Measurements from ENCODE around the gene GTF3C6. TPM values are rescaled to one million over a fixed set of nuclear protein-coding genes. Genes with fewer than 3 reads are reported as not detected.

GTF3C6 gene, protein sequence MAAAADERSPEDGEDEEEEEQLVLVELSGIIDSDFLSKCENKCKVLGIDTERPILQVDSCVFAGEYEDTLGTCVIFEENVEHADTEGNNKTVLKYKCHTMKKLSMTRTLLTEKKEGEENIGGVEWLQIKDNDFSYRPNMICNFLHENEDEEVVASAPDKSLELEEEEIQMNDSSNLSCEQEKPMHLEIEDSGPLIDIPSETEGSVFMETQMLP
- 100 to 1,000 TPM in 1 of 2 donors, 10 to 100 TPM in 1; 94.5 to 103 TPM for total RNA-seq
- 80.0 TPM for polyA plus RNA-seq (2013, experiment 1 of 2)
- 80.8 TPM for polyA plus RNA-seq (2013, experiment 2 of 2)
- long read RNA-seq, experiment 1, transcript GTF3C6-201 (6 exons, 952 nt) = major isoform, 30 of 44 reads
- long read RNA-seq, experiment 1, partial matches to known transcripts = 3 of 44 reads
- long read RNA-seq, experiment 1, other reads (novel, unspliced or antisense) = 11 of 44 reads
- long read RNA-seq, experiment 2, transcript GTF3C6-201 (6 exons, 952 nt) = major isoform, 104 of 109 reads
- long read RNA-seq, experiment 2, partial matches to known transcripts = 0 of 109 reads
- long read RNA-seq, experiment 2, other reads (novel, unspliced or antisense) = 5 of 109 reads
- long read RNA-seq, experiment 3, transcript GTF3C6-201 (6 exons, 952 nt) = major isoform, 62 of 68 reads
- long read RNA-seq, experiment 3, partial matches to known transcripts = 1 of 68 reads
- long read RNA-seq, experiment 3, other reads (novel, unspliced or antisense) = 5 of 68 reads
- long read RNA-seq, experiment 4, transcript GTF3C6-201 (6 exons, 952 nt) = major isoform, 78 of 88 reads
- long read RNA-seq, experiment 4, partial matches to known transcripts = 3 of 88 reads
- long read RNA-seq, experiment 4, other reads (novel, unspliced or antisense) = 6 of 88 reads

DNA sequence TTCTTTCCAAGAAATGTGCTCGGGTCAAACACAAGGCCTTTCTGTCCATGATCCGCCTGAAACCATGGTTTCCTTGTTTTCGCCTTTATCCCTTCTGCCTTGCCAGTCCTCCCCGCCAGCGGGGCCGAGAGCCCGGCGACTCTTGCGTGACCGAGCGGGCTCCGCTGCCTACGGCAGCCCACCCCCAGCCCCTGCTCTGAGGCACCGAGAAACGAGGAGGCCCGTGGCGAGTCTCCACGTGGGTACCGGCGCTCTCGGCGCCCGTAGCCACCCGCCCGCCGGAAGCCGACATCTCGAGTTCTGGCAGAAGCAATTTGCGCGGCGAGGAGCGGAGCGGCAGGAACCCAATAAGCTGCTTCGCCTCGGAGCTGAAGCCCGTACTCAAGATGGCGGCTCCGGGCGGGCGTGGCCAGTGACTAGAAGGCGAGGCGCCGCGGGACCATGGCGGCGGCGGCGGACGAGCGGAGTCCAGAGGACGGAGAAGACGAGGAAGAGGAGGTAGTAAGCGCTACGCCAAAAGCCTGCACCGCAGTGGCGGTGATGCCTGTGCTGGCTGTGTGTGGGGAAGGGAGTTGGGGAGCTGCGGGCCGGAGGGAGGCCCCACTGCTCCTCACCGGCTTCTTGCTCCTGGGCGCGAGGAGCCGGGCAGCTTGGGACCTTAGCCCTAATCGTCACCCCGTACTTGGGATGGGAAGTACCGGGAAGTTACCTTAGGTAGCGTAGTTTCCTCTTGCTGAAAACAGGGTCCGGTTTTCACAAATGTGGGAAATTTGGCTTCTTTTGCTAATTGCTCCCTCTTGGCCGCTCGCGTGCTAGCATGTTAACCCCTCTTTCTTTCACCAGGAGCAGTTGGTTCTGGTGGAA lies at the start of gene GTF3C6:
Gene GTF3C6, plus strand, starts transcription at position 378 of the 864 bp plus-strand sequence. Its CDS starts 64 bp downstream, at position 442.
- Histone ChIP-seq H3K27ac (ENCODE audit: low read depth, low read length) (peak within 1 kb of the TSS; percentile 95), H3K4me3 (ENCODE audit: low read length) (peak within 1 kb of the TSS; percentile 98), H3K27me3 (ENCODE audit: control insufficient read depth, insufficient read depth, low read length, poor library complexity, severe bottlenecking) (no peaks in the 10 kb centered on the region), H3K9ac (ENCODE audit: extremely low read depth, low read length, poor library complexity, severe bottlenecking) (peak within 1 kb of the TSS; percentile 93), H3K9me3 (ENCODE audit: control insufficient read depth, low read length) (no peaks in the 10 kb centered on the region), H3K4me1 (ENCODE audit: control insufficient read depth, insufficient read depth, low read length) (no peaks in the 10 kb centered on the region), H3K36me3 (ENCODE audit: control insufficient read depth, insufficient read depth, low read length) (peaks cover 33% of the 10 kb centered on the region)
- H3K9me3 Mint-ChIP-seq = no peaks in the 10 kb centered on the region
- WGBS, 2 experiments (ENCODE audit: insufficient coverage in 1 of 2, insufficient read length in 1 of 2) = 1 to 2% methylated on average over 33 to 70 of the region's 70 CpGs
- H3K27me3 Mint-ChIP-seq (ENCODE audit: insufficient read depth) = peaks cover 2% of the 10 kb centered on the region
- TF ChIP-seq, protein P1, sequence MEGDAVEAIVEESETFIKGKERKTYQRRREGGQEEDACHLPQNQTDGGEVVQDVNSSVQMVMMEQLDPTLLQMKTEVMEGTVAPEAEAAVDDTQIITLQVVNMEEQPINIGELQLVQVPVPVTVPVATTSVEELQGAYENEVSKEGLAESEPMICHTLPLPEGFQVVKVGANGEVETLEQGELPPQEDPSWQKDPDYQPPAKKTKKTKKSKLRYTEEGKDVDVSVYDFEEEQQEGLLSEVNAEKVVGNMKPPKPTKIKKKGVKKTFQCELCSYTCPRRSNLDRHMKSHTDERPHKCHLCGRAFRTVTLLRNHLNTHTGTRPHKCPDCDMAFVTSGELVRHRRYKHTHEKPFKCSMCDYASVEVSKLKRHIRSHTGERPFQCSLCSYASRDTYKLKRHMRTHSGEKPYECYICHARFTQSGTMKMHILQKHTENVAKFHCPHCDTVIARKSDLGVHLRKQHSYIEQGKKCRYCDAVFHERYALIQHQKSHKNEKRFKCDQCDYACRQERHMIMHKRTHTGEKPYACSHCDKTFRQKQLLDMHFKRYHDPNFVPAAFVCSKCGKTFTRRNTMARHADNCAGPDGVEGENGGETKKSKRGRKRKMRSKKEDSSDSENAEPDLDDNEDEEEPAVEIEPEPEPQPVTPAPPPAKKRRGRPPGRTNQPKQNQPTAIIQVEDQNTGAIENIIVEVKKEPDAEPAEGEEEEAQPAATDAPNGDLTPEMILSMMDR (conservative IDR thresholded peaks at IDR 0.05) = no peak
- H3K36me3 Mint-ChIP-seq (ENCODE audit: low read depth) = peaks cover 36% of the 10 kb centered on the region
- DNase-seq = peak; percentile 96
- H3K4me3 Mint-ChIP-seq = peak within 1 kb of the TSS; percentile 91
- H3K27ac Mint-ChIP-seq = peak within 1 kb of the TSS; percentile 99
- H3K4me1 Mint-ChIP-seq = peaks cover 5% of the 10 kb centered on the region

DNA sequence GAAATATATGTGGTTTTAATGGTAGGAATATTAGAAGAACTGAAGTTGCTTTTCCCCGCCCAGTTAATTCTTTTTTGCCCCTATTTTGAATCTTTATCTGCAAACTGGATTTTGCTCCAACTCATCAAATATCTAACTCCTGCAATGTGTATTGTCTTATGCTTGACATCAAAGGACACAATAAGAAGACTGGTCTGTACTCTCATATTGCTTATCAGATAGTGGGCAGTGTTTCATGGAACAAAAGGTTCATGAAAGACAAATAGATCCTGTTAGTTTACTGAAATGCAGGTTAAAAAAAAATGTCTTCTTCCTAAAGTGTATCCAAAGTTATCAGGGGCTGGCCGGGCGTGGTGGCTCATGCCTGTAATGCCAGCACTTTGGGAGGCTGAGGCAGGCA lies 27.7 kb upstream of the GTF3C6 start:
- TF ChIP-seq, protein P1 (conservative IDR thresholded peaks at IDR 0.05) = no peak
- H3K36me3 Mint-ChIP-seq (ENCODE audit: low read depth) = no peaks in the 10 kb centered on the region
- Histone ChIP-seq H3K9me3 (ENCODE audit: control insufficient read depth, low read length) (no peaks in the 10 kb centered on the region), H3K27me3 (ENCODE audit: control insufficient read depth, insufficient read depth, low read length, poor library complexity, severe bottlenecking) (no peaks in the 10 kb centered on the region), H3K9ac (ENCODE audit: extremely low read depth, low read length, poor library complexity, severe bottlenecking) (no peak overlapping the region), H3K27ac (ENCODE audit: low read depth, low read length) (no peak overlapping the region), H3K4me3 (ENCODE audit: low read length) (no peak overlapping the region), H3K36me3 (ENCODE audit: control insufficient read depth, insufficient read depth, low read length) (no peaks in the 10 kb centered on the region), H3K4me1 (ENCODE audit: control insufficient read depth, insufficient read depth, low read length) (no peaks in the 10 kb centered on the region)
- H3K9me3 Mint-ChIP-seq = peaks cover under 1% of the 10 kb centered on the region
- no peak for DNase-seq
- 64 to 79% methylated on average over 2 to 3 of the region's 3 CpGs for WGBS, 2 experiments (ENCODE audit: insufficient coverage in 1 of 2, insufficient read length in 1 of 2)
- peaks cover 6% of the 10 kb centered on the region for H3K4me1 Mint-ChIP-seq
- H3K4me3 Mint-ChIP-seq = no peak overlapping the region
- H3K27me3 Mint-ChIP-seq (ENCODE audit: insufficient read depth) = no peaks in the 10 kb centered on the region
- H3K27ac Mint-ChIP-seq = no peak overlapping the region

DNA sequence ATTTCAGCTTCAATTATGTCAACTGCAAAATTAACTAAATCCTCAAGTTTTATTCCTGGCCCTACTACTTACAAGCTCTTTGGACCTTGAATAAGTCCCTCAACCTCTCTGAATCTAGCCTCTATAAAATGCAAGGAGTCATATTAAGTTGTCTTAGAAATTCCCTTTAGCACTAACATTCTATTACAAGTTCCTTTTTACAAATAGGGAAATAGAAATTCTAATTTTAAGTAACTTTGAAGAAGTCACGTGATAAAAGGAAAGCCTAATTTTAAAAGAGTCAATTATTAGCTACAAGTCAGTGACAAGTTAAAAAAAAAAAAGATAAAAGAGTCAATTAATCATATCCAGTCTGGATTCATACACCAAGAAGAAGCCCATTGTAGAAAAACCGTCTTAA lies 24.6 kb upstream of the GTF3C6 start:
- no peaks in the 10 kb centered on the region for H3K36me3 Mint-ChIP-seq (ENCODE audit: low read depth)
- TF ChIP-seq, protein P1 (conservative IDR thresholded peaks at IDR 0.05) = no peak
- Histone ChIP-seq H3K4me3 (ENCODE audit: low read length) (no peak overlapping the region), H3K9me3 (ENCODE audit: control insufficient read depth, low read length) (no peaks in the 10 kb centered on the region), H3K4me1 (ENCODE audit: control insufficient read depth, insufficient read depth, low read length) (no peaks in the 10 kb centered on the region), H3K36me3 (ENCODE audit: control insufficient read depth, insufficient read depth, low read length) (no peaks in the 10 kb centered on the region), H3K9ac (ENCODE audit: extremely low read depth, low read length, poor library complexity, severe bottlenecking) (no peak overlapping the region), H3K27me3 (ENCODE audit: control insufficient read depth, insufficient read depth, low read length, poor library complexity, severe bottlenecking) (no peaks in the 10 kb centered on the region), H3K27ac (ENCODE audit: low read depth, low read length) (no peak overlapping the region)
- H3K4me3 Mint-ChIP-seq = no peak overlapping the region
- DNase-seq = no peak
- H3K4me1 Mint-ChIP-seq = no peaks in the 10 kb centered on the region
- H3K9me3 Mint-ChIP-seq = no peaks in the 10 kb centered on the region
- H3K27me3 Mint-ChIP-seq (ENCODE audit: insufficient read depth) = no peaks in the 10 kb centered on the region
- WGBS, 2 experiments (ENCODE audit: insufficient coverage in 1 of 2, insufficient read length in 1 of 2) = 100% methylated on average over 2 of the region's 2 CpGs; no CpG with 5 or more reads in 1 of the 2 experiments
- H3K27ac Mint-ChIP-seq = no peak overlapping the region
